Gastroesophageal sphincter (tissue), 4 donors: ENCODE data around the gene CDC27. TPM values are rescaled to one million over a fixed set of nuclear protein-coding genes. Genes with fewer than 3 reads are reported as not detected.
"Not testable (repeated sequence)": the region's sequence is repeated elsewhere in the genome, so short reads cannot be mapped to it uniquely, and the experiment has no call there.

Source experiments
- ATAC-seq: fragments of 150-250 bp; one replicate; pipeline ENCODE4 v1.9.1; 2016; ENCODE audit warnings: mild to moderate bottlenecking, moderate library complexity
- H3K27ac ChIP-seq, 4 donors: fragments of 200-600 bp; sonication (generic) in 3 of 4; 1 replicate in 3 of 4; 2 replicates in 1 of 4; pipeline ENCODE4 v1.5.1; 2016 to 2019
- H3K27me3 ChIP-seq: fragments of 200-600 bp; sonication (generic); one replicate; pipeline ENCODE4 v1.5.1; 2019
- H3K36me3 ChIP-seq, 2 donors: fragments of 200-600 bp; sonication (generic); one replicate each; pipeline ENCODE4 v1.5.1; 2019; ENCODE audit warnings: control low read depth in 1 of 2
- H3K4me1 ChIP-seq, 3 donors: fragments of 200-600 bp; sonication (generic); 1 replicate in 2 of 3; 2 replicates in 1 of 3; pipeline ENCODE4 v1.5.1; 2016 to 2019; ENCODE audit warnings: control low read depth in 2 of 3
- H3K4me3 ChIP-seq, 2 donors: fragments of 200-600 bp; sonication (generic); one replicate each; pipeline ENCODE4 v1.5.1; 2019; ENCODE audit warnings: mild to moderate bottlenecking in 1 of 2, moderate library complexity in 1 of 2
- H3K9me3 ChIP-seq, 3 donors: fragments of 200-600 bp; sonication (generic); one replicate each; pipeline ENCODE4 v1.5.1; 2017 to 2019; ENCODE audit warnings: control low read depth in 2 of 3
- EP300 ChIP-seq: sonication (generic); formaldehyde crosslinking; IDR thresholded peaks from one replicate; pipeline ENCODE4 v1.6.1; 2017; ENCODE audit warnings: antibody characterized with exemption, mild to moderate bottlenecking
- POLR2A ChIP-seq, 2 donors: fragments of 450-650 bp; IDR thresholded peaks; one replicate each; pipeline ENCODE4 v1.6.1; 2017; ENCODE audit warnings: antibody characterized with exemption in 2 of 2, mild to moderate bottlenecking in 2 of 2, moderate library complexity in 1 of 2
- POLR2AphosphoS5 ChIP-seq: sonication (generic); formaldehyde crosslinking; IDR thresholded peaks from one replicate; pipeline ENCODE4 v1.6.1; 2017; ENCODE audit warnings: antibody characterized with exemption
- WGBS, 2 donors: methylation state at CpG; one replicate each; pipeline ENCODE4 v1.1.5; 2018; ENCODE audit warnings: low coverage in 1 of 2; 5-methylcytosine and 5-hydroxymethylcytosine counted together
- total RNA-seq, 4 donors: library from RNA; depleted of rRNA; stranded (reverse); fragments of >200 nt; gene quantifications; one replicate each; pipeline ENCODE4 v1.1.0, GENCODE V29; 2016
- TF ChIP-seq, protein P1 (sequence below), 4 experiments: fragments of 200-600 bp in 2 of 4; fragments of 450-650 bp in 2 of 4; sonication (generic) in 1 of 4; IDR thresholded peaks; one replicate each; pipeline ENCODE4 v1.5.1; 2017 to 2019; ENCODE audit warnings: antibody characterized with exemption in 4 of 4, mild to moderate bottlenecking in 2 of 4, moderate library complexity in 2 of 4

The CDC27 gene
- total RNA-seq, 4 donors from 2014 or later = 40.4 to 71.4 (median 56.0) TPM

DNA sequence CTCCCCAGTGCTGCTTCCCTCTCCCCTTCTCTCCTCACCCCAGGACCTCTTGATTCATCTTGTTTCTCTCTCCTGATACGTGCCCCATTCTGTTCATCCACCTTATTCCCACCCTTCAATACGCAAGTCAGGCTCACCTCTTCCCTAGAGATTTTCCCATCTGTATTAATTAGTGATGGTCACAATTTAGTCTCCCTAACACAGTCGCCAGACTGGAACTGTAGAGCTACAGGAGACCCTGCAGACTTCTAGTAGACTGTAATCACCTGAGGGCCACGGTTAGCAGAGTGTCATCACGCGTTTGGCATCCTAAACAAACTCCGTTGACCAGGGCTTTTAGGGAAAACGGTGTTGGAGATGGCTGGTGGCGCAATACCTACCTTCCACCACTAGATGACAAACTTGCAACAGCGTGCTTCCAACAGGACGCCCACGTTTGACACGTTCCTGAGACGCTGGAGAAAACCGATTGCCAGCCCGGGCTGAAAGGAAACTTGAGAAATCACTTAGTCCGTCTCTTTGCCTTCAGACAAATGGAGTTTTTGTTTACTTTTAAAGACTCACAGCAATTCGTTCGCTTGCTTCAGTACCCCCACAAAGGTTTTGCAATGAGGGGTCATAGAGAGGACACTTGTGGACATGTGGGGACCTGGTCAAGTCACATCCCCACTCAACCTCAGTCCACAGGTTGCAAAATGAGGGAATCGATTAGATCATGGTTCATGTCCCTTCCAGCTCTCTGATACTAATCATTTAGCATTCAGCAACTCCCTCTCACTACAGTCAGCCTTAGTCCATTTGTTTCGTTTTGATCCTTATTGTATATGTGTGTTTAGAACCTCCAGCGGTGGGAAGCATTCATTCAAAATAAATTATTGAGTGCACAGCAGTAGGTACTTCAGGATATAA is 40.7 kb upstream of the CDC27 start:
- TF ChIP-seq, protein P1, sequence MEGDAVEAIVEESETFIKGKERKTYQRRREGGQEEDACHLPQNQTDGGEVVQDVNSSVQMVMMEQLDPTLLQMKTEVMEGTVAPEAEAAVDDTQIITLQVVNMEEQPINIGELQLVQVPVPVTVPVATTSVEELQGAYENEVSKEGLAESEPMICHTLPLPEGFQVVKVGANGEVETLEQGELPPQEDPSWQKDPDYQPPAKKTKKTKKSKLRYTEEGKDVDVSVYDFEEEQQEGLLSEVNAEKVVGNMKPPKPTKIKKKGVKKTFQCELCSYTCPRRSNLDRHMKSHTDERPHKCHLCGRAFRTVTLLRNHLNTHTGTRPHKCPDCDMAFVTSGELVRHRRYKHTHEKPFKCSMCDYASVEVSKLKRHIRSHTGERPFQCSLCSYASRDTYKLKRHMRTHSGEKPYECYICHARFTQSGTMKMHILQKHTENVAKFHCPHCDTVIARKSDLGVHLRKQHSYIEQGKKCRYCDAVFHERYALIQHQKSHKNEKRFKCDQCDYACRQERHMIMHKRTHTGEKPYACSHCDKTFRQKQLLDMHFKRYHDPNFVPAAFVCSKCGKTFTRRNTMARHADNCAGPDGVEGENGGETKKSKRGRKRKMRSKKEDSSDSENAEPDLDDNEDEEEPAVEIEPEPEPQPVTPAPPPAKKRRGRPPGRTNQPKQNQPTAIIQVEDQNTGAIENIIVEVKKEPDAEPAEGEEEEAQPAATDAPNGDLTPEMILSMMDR (IDR thresholded peaks at IDR 0.05) = peak; percentile 98 to 99 (median 99)
- TF ChIP-seq POLR2A (IDR thresholded peaks at IDR 0.05) (no peak), POLR2AphosphoS5 (peak; percentile 82)
- ATAC-seq = peak; percentile 85
- no peaks in the 10 kb centered on the region for H3K27me3 ChIP-seq
- H3K27ac ChIP-seq = peak overlapping the region; percentile 30 to 74 (median 64)
- no peaks in the 10 kb centered on the region for H3K36me3 ChIP-seq
- no peaks in the 10 kb centered on the region for H3K9me3 ChIP-seq
- H3K4me1 ChIP-seq = peaks cover 0 to 44% (median 21%) of the 10 kb centered on the region in 3 donors
- H3K4me3 ChIP-seq = peak overlapping the region in 1 of 2 donors; percentile 26
- 8 to 11% methylated on average over 12 to 21 of the region's 22 CpGs for WGBS, 2 donors

DNA sequence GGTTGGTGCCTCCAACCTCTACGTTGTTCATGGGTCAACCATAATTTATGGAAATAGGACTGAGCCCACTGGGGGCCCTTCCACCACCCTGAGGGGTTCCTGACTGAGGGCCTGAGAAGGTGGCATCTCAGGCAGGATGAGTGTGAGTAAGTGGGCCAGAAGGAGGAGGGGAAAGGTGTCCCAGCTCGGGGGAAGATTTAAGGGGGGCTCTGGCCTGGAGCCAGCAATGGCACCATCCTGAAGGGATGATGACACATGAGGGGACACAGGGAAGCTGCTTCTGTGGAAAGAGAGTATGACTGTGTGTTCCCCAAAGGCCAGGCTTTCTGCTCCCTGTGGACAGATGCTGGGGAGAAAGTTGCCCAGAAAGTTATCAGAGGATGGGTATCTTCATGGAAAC is 38.8 kb upstream of the CDC27 start:
- WGBS, 2 donors = 72 to 85% methylated on average over 2 of the region's 2 CpGs
- Histone ChIP-seq H3K27me3 (no peaks in the 10 kb centered on the region), H3K4me3 (no peak overlapping the region), H3K36me3 (no peaks in the 10 kb centered on the region), H3K27ac (peak overlapping the region in 1 of 4 donors; percentile 50), H3K4me1 (peaks cover 0 to 60% (median 25%) of the 10 kb centered on the region in 3 donors), H3K9me3 (no peaks in the 10 kb centered on the region)
- TF ChIP-seq EP300 (no peak), POLR2AphosphoS5 (no peak), POLR2A (IDR thresholded peaks at IDR 0.05) (no peak)
- TF ChIP-seq, protein P1 (IDR thresholded peaks at IDR 0.05) = no peak
- ATAC-seq = no peak

DNA sequence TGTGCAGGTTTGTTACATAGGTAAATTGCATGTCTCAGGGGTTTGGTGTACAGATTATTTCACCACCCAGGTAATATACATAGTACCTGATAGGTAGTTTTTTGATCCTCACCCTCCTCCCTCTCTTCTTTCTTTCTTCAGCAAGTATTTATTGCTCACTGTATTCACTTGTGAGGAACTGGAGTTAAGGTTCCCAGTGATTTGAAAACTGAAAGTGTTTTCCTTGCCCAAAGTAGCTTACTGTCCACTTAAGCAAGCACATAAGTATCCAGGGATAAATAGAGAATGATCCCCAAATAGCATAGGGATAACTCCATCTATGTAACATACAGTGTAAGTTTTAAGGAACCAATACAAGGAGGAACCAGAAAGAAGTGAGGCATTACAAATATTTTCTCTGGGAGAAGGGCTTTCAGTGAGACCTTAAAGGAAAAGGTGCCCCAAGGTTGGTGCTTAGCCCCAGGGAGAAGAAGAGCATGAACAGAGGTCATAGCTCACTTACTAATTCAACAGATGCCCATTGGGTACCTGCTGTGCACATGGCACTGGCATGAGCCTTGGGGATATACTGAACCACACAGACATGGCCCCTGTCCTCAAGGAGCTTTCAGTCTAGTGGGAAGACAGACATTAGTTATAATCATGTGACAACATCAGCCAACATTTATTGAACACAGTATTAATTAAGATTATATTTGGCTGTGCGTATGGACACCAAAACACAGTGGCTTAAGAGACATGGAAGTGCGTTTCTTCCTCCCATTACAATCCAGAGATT is 37.0 kb upstream of the CDC27 start:
- peak overlapping the region; percentile 72 to 82 (median 76) for H3K27ac ChIP-seq
- H3K4me1 ChIP-seq = peaks cover 0 to 60% (median 25%) of the 10 kb centered on the region in 3 donors
- ATAC-seq = no peak
- TF ChIP-seq, protein P1 (IDR thresholded peaks at IDR 0.05) = no peak
- no peaks in the 10 kb centered on the region for H3K27me3 ChIP-seq
- no peaks in the 10 kb centered on the region for H3K9me3 ChIP-seq
- no peak overlapping the region for H3K4me3 ChIP-seq
- no peaks in the 10 kb centered on the region for H3K36me3 ChIP-seq
- 100% methylated on average over 1 of the region's 2 CpGs for WGBS, 2 donors

DNA sequence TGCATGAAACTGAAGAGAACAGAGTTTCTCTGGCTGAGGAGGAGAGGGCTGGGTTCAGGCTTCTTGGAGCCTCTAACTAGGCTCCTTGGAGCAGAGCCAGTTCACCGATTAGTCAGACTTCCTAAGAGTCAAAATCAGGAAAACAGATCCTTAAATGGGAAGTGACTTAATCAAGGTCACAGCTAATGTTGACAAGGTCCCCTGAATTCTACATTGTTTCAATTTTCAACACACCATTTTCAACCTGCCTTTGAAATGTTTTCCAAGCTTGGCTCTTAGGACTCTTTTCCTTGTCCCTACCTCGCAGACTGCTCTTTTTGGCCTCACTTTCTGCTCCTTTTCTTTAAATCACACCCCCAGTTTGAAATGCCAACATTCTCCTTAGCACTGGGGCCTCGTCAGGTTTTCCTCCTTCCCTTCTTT is 36.4 kb upstream of the CDC27 start:
- no peak for TF ChIP-seq EP300
- no peak for TF ChIP-seq POLR2A (IDR thresholded peaks at IDR 0.05)
- peak; percentile 74 for TF ChIP-seq POLR2AphosphoS5
- Histone ChIP-seq H3K4me3 (no peak overlapping the region), H3K27me3 (no peaks in the 10 kb centered on the region), H3K27ac (peak overlapping the region; percentile 72 to 82 (median 76)), H3K4me1 (peaks cover 0 to 55% (median 24%) of the 10 kb centered on the region in 3 donors), H3K9me3 (no peaks in the 10 kb centered on the region), H3K36me3 (no peaks in the 10 kb centered on the region)
- ATAC-seq = peak; percentile 79
- WGBS, 2 donors = 6 to 11% methylated on average over 3 of the region's 3 CpGs

DNA sequence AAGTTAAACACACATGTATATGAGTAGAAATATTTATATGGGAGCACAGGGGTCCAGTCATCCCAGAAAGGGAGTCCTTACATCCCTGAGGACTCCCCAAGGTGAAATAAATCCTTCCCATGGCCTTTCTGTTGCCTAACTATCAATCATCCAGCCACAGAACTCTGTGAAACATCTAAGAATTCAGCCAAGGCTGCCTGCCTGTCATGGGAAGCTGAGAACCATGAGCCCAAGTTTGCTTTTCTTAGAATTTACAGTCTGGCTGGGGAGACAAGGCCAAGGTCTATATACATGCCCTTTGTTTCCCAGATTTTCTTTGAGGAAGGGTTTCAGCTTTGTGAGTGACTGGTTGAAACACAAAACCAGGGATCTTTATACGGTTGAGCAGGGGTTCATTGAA is 35.9 kb upstream of the CDC27 start:
- WGBS, 2 donors = 43% methylated on average over 1 of the region's 1 CpG; no CpG with 5 or more reads in 1 of the 2 donors
- peaks cover 0 to 50% (median 20%) of the 10 kb centered on the region in 3 donors for H3K4me1 ChIP-seq
- H3K4me3 ChIP-seq = no peak overlapping the region
- H3K27me3 ChIP-seq = no peaks in the 10 kb centered on the region
- TF ChIP-seq, protein P1 (IDR thresholded peaks at IDR 0.05) = no peak
- TF ChIP-seq POLR2A (IDR thresholded peaks at IDR 0.05) (no peak), EP300 (no peak), POLR2AphosphoS5 (no peak)
- ATAC-seq = no peak
- H3K9me3 ChIP-seq = no peaks in the 10 kb centered on the region
- no peaks in the 10 kb centered on the region for H3K36me3 ChIP-seq
- peak overlapping the region; percentile 72 to 82 (median 76) for H3K27ac ChIP-seq

DNA sequence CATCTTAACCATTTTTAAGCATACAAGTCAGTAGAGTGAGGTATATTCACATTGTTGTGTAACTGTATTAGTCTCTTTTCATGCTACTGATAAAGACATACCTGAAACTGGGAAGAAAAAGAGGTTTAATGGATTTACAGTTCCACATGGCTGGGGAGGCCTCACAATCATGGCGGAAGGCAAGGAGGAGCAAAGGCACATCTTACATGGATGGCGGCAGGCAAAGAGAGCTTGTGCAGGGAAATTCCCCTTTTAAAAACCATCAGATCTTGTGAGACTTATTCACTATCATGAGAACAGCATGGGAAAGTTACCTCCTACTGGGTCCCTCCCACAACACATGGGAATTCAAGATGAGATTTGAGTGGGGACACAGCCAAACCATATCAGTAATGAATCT is 35.0 kb upstream of the CDC27 start:
- not testable (repeated sequence) for H3K36me3 ChIP-seq, ATAC-seq, H3K9me3 ChIP-seq, H3K27me3 ChIP-seq, H3K4me3 ChIP-seq
- WGBS, 2 donors = 84 to 90% methylated on average over 2 of the region's 2 CpGs
- H3K27ac ChIP-seq = peak overlapping the region in 3 of 4 donors; percentile 72 to 82 (median 79)
- H3K4me1 ChIP-seq = peaks cover 0 to 41% (median 16%) of the 10 kb centered on the region in 3 donors
